Stimulated activated CD4-positive, alpha-beta T cell treated with anti-CD3 and anti-CD28 coated beads, Interleukin-4, amount 100 ng/mL, for 1 hour (primary cell): ENCODE results near the gene PHF14.

ENCODE experiments used
- DNase-seq: peaks from one replicate; pipeline ENCODE4 v3.0.0-alpha.2; 2020

PHF14 gene

GRCh38 chr7:11212816-11213215 lies 239.1 kb downstream of the PHF14 start:
- DNase-seq = no peak

- DNase-seq = no peak
These were observed 239.6 kb downstream of the PHF14 start for GRCh38 chr7:11213266-11213665.

- DNase-seq = no peak
These were observed 242.6 kb downstream of the PHF14 start for GRCh38 chr7:11216276-11216675.

GRCh38 chr7:11217848-11218565 lies 244.3 kb downstream of the PHF14 start:
- DNase-seq = no peak
